Measurements from ENCODE around the gene SLC6A19.
"Not testable (repeated sequence)": the region's sequence is repeated elsewhere in the genome, so short reads cannot be mapped to it uniquely, and the experiment has no call there.

The SLC6A19 gene

DNA sequence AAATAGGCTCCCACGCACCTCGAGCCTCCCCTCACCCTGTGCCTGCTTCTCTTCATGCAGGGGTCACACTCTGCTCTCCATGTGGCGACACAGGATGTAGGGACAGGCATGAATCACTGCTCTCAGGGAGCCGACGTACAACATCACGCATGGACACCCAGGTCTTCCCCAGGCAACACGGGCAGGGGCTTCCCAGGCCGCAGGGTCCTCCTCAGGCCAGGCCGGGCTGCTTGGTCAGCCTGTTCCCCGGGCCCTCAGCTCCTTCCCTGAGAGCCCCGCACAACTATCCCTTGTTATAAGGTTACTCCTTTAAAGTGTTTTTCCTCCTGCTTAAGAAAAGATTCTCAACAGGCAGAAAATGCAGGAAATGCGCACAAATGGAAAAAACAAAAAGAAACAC lies 24.8 kb downstream of the SLC6A19 start:
- no peak for DNase-seq

- no peak for DNase-seq
Measured at GRCh38 chr5:1226839-1227581, 25.6 kb downstream of the SLC6A19 start.

- DNase-seq: peak; percentile 98
Measured at GRCh38 chr5:1227667-1228066, 26.3 kb downstream of the SLC6A19 start.

DNA sequence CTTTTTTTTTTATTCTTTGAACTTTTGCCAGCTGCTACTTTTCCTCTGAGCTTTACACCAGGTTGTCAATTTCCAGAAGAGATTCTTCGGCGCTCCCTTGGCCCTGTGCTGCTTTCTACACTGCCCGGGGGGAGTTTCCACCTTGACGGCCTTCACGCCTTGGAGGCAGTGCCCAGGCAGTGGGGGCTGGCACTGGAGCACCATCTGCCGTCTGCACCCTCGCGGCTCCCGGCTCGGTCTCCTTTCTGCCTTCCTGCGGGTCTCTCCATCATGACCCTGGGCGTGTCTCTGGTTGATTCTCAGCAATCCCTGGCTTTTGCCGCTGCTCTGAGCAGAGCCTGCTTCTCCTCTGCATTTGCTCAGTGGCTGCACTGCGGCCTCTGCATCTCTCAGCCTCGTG lies 26.7 kb downstream of the SLC6A19 start:
- DNase-seq: no peak

GRCh38 chr5:1229023-1229422 lies 27.6 kb downstream of the SLC6A19 start:
- not testable (repeated sequence) for DNase-seq

- DNase-seq: no peak
Measured at GRCh38 chr5:1229822-1230221, 28.4 kb downstream of the SLC6A19 start.

DNA sequence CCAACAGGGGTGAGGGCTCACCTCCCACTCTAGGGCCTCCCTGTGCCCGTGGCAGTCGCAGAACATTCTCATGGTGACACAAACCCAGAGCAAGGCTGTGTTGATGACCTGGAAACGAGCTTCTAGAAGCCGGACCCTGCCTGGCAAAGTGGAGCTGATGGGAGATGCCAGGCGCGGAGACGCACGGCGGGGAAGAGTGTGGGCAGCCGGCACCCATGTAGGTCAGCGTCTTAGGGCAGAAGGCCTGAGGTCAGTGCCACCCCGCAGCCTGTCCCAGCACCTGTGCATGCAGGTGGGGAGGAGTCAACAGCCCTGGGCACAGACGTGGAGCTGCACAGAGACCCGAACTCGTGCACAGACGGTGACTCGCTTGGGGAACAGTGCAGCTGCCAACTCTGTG lies 29.2 kb downstream of the SLC6A19 start:
- no peak for DNase-seq

DNA sequence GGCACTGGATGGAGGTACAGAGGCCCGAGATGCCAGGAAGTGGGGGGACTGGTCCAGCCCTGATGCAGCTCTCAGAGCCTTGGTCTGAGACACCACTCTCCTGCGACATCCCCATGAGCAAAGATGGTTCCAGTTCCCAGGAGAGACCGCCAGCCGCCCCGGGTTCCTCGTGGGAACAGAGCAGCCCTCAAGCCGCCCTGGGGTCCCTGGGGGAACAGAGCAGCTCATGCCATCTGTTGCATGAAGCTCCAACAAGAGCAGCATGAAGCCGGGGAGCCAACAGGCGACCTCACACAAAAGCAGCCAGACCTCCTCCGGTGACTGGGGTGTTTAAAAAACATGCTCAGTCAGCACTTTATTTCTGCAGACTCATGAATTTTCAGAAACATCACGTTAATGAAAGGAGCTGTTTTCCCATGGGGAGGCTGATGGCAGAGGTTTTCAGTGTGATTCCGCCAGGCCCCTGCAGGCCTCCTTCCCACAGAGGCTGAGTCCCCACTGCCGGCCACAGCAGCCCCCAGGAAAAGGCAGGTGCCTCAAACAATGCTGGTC lies 30.0 kb downstream of the SLC6A19 start:
- DNase-seq: no peak

- no peak for DNase-seq
Measured at GRCh38 chr5:1232780-1233179, 31.4 kb downstream of the SLC6A19 start.

GRCh38 chr5:1235379-1235778 lies 34.0 kb downstream of the SLC6A19 start:
- DNase-seq: no peak

DNA sequence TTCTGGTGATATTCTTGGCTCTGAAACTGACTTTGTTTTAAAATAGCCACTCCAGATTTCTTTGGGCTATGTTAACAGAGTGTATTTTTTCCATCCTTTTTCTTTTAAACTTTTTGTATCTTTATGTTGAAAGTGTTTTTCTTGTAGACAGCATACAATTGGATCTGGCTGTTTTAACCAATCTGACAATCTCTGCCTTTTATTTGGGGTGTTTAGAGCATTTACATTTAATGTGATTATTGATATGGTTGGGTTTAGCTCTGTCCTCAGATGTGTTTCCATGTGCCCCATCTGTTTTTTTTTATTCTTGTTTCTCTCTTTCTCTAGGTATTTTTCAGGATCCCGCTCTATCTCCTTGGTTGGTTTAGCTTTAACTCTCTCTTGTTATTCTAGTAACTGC lies 34.4 kb downstream of the SLC6A19 start:
- DNase-seq: no peak

- no peak for DNase-seq
Measured at GRCh38 chr5:1239505-1240251, 38.3 kb downstream of the SLC6A19 start.

DNA sequence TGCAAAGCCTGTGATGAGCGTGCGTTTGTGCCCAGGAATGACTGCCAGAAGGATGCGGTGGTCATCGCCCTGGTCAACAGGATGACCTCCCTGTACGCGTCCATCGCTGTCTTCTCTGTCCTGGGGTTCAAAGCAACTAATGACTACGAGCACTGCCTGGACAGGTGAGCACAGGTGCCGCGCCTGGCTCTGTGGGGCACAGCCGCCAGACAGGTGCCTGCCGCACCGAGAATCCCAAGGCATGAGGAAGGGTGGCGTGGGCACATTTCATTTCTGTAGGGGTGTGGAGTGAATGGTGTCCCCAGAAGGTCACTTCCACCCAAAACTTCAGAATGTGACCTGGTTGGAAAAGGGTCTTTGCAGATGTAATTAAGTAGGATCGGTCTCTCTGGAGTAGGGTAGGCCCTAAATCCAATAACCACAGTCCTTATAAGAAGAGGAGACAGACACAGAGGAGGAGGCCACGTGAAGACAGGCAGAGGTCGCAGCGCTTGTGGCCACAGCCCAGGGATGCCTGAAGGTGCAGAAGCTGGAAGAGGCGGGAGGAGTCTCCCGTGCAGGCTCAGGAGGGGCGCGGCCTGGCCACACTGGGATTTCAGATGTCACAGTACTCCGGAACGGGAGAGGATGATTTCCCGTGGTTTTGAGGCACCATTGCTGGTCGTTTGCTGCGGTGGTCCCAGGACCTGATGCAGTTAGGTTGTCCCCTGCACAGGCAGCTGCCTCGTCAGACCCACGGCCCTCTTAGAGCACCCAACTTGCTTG lies 39.3 kb downstream of the SLC6A19 start:
- no peak for DNase-seq

GRCh38 chr5:1241509-1242080 lies 40.2 kb downstream of the SLC6A19 start:
- DNase-seq: no peak

DNA sequence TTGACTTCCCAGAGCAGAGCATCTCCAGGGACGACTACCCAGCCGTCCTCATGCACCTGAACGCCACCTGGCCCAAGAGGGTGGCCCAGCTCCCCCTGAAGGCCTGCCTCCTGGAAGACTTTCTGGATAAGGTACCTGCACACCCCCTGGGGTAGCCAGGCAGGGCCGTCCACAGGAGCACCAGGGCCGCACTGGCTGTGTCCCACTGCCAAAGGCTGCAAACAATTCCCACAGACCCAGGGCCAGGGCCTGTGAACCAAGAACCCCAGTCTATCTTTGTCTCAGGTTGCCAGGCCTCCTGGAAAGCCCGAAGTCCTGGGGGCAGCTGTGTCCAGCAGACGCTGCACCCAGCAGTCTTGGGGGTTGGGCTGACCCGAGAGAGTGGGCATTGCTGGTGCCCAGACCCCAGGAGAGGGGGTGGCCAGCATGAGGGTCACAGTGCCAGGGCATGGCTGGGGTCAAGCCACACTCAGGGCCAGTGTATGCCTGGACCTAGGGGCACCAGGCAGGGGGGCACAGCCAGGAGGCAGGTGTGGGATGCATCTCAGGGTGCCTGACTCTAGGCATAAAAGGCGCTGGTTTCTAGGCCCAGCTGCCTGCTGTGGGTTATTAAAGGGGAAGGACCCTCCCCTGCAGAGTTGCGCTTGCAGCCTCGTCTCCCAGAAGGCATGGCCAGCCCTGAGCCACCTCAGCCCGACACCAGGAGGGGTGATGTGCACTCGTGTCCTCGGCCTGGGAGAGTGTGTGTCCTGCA lies 41.5 kb downstream of the SLC6A19 start:
- DNase-seq: no peak

- DNase-seq: no peak
Measured at GRCh38 chr5:1243487-1244130, 42.2 kb downstream of the SLC6A19 start.

GRCh38 chr5:1244255-1244654 lies 42.9 kb downstream of the SLC6A19 start:
- DNase-seq: no peak

GRCh38 chr5:1244976-1245375 lies 43.6 kb downstream of the SLC6A19 start:
- DNase-seq: no peak

DNA sequence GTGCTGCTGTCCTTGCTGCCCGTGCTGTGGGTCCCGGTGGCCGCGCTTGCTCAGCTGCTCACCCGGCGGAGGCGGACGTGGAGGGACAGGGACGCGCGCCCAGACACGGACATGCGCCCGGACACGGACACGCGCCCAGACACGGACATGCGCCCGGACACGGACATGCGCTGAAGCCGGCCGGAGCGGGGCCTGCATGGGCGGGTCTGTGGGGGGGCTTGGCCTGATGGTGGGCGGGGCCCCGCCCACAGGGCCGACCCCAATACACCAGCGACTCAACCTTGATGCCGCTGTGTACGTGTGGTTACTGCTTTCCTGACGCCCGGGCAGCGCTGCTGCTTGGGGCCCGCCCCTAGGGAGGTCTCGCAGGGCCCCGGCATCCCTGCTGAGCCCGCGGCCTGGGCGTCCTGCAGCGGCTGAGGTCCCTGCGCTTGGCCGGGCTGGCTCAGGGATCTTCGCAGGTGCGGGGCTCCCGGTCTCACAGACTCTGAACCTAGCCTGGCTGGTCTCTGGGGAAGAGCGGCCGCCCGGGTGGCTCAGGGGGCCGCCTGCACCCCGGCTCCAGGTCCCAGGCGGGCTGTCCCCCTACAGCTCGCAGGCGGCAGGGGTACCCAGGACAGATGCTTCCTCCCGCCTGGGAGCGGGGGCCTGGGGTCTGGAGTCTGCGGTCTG lies 44.6 kb downstream of the SLC6A19 start:
- no peak for DNase-seq

DNA sequence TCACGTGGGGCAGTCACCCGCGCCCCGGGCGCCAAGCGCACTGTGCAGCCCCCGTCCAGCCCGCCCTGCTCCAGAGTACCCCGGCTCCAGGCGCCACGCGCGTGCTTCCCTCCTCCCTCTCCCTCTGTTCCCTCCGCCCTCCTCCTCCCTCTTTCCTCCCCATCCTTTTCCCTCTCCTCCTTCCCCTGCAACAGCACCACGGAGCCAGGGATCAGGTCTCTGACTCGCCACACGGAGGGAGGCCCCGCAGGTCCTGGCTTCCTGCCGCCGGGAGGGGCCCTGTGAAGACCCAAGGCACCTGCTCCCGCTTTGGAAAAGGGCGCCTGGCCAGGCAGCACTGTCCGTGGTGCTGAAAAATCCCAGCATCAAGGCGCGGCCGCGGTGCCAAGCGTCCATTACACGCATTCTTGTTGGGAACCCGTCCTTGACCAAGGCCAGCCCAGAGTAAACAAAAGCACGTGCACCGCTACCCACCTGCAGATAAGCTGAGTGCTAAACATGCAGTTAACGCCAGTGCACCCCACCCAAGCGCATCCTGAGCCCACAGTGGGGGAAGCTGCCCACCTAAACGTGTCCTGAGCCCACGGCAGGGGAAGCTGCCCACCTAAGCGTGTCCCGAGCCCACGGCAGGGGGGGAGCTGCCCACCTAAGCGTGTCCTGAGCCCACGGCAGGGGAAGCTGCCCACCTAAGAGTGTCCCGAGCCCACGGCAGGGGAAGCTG lies 45.5 kb downstream of the SLC6A19 start:
- no peak for DNase-seq

DNA sequence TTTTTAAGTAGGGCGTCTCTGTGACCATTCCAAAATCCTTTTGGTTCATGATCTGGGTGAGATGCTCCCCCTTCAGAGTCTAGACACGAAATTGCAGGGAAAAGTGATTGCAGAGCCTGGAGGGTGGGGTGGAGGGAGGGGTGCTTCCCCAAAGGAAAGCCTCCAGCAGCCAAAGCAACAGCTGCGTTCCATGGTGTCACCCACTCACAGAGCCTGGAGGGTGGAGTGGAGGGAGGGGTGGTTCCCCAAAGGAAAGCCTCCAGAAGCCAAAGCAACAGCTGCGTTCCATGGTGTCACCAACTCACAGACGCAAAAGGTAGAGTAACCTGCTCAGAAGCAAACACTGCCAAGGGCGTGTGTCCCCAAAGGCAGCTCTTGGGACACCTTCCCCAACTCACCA lies 46.4 kb downstream of the SLC6A19 start:
- DNase-seq: no peak
